Upper lobe of left lung (tissue), 4 donors: ENCODE data around the gene ISG15.

Source experiments
- CTCF ChIP-seq, 6 experiments: fragments of 450-650 bp in 4 of 6; fragments of 200-600 bp in 2 of 6; sonication (generic) in 2 of 6; IDR thresholded peaks; one replicate each; pipeline ENCODE4 v1.5.1; 2016 to 2019; ENCODE audit warnings: antibody characterized with exemption in 6 of 6
- POLR2A ChIP-seq, 4 donors: fragments of 450-650 bp; IDR thresholded peaks; one replicate each; pipeline ENCODE4 v1.5.1; 2016 to 2017; ENCODE audit warnings: antibody characterized with exemption in 4 of 4, mild to moderate bottlenecking in 2 of 4

GRCh38 chr1:1004420-1004779 is 8.9 kb upstream of the ISG15 start:
- no peak for TF ChIP-seq CTCF (IDR thresholded peaks at IDR 0.05)
- no peak for TF ChIP-seq POLR2A (IDR thresholded peaks at IDR 0.05)
